NCI-H526 (cell line): ENCODE measurements around the gene ZNF526.
"Not testable (repeated sequence)": the region's sequence is repeated elsewhere in the genome, so short reads cannot be mapped to it uniquely, and the experiment has no call there.

Source experiments
- DNase-seq, 2 experiments: peaks; one replicate each; lab custom pipeline; 2025; lab: John Stamatoyannopoulos, UW

ZNF526 gene

DNA sequence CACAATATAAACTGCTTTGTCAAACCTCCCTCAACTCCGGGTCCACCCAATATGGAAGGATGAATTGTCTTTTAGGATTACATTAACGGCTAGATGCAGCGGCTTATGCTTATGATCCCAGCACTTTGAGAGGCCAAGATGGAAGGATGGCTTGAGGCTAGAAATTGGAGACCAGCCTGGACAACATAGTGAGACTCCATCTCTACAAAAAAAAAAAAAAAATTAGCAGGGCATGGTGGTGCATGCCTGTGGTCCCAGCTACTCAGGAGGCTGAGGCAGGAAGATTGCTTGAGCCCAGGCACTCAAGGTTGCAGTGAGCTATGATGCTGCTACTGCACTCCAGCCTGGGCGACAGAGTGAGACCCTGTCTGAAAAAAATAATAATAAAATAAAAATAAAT, 46.0 kb downstream of the ZNF526 start:
- not testable (repeated sequence) for DNase-seq

DNA sequence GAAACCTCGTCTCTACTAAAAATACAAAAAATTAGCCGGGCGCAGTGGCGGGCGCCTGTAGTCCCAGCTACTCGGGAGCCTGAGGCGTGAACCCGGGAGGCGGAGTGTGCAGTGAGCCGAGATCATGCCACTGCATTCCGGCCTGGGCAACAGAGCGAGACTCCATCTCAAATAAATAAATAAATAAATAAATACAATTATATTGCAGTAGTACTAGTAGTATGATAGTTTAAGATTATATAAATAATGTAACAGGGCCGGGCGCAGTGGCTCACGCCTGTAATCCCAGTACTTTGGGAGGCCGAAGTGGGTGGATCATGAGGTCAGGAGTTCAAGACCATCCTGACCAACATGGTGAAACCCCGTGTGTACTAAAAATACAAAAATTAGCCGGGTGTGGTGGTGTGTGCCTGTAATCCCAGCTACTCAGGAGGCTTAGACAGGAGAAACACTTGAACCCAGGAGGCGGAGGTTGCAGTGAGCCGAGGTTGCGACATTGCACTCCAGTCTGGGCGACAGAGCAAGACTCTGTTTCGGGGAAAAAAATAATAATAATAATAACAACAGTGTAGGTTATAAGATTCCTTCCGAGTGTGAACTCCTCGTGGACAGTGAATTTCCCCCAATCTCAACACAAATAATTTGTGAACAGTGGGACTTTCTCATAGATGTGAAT, 47.0 kb downstream of the ZNF526 start:
- DNase-seq = not testable (repeated sequence)

DNA sequence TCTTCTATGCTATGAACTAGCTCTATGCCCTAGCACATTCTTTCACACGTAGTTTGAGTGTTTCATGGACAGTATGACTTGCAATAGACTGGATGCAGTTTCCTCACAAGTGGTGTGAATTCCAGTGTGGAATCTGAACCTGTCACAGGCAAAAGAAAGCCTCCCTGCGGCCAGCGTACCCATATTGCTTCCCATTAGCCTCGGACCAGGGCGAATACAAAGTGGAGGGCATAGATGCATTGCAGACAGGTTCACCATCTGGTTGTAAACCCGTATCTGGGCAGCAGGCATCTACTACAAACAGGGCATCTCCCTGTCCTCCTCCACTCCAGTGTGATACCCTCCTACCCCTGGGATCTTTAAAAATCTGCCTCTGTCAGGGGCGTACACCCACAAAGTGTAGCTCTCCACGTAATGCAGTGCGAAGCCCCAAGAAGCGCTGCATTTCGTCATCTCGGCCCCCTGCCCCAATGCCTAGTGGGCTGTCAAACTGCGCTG, 47.6 kb downstream of the ZNF526 start:
- DNase-seq = peak in 1 of 2 experiments; percentile 54

DNA sequence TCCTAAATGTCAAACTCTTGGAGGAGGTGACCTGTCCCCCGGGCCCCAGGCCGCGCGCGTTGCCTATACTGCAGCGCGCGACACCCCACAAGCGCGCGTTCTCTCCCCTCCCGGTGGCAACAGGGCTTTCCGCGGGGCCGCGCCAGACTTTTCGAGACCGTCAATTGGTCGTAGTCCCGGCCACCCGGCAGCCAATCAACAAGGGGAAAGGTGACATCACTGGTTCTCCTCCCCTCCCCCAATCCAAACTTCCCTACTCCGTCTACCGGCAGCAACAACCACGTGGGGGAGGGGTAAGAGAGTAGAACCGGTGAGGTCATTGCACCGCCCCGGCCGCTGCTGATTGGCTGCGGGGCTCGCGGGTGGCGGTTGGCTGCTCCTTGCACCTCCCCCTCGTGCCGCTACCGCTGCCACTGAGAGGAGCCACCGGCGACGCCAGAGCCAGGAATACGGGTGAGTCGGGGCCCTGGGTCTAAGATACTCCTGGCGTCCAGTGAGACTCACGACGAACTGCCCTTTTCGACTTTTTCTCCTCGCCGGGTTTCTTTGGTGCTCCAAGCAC, 48.1 kb downstream of the ZNF526 start:
- peak; percentile 99 to 100 for DNase-seq

DNA sequence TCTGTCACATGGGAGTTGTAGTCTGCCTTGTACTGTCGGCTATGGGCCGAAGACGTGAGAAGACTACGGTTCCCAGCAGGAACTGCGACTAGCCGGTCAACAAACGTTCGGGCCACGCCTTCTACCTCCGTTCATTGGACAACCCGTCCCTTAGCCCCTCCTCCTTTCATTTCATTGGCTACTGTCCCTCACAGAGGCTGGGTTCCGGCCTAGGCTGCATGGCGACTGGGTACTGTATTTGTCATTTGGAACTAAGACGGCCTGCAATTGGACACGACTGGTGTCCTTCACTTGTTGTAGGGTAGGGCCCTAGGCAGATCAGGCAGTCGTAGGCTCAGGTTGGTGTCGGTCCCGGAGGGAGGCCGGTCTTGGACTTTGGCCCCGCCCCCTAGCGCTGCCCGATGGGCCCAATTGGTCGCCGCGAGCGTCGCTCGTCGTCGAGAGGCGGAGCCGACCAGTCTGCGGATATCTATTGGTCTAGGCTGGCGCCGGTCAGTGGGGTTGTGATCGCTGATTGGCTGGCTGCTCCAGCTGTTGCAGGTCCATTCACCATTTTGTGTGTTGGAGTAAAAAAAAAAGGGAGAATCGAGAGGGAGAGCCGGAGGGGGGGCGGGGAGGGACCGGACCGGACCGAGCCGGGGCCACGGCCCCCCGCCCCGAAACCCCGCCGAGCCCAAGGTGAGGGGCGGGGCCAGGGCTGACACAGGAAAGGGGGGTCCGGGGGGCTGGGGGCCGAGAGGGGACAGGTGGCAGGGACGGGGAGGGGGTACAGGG, 48.8 kb downstream of the ZNF526 start, which contains the start of gene CIC:
CIC (plus strand) TSS at position 549 of the 774 bp plus-strand sequence. CDS start 2,532 bp downstream, outside the sequence.
- DNase-seq = peak; percentile 100

DNA sequence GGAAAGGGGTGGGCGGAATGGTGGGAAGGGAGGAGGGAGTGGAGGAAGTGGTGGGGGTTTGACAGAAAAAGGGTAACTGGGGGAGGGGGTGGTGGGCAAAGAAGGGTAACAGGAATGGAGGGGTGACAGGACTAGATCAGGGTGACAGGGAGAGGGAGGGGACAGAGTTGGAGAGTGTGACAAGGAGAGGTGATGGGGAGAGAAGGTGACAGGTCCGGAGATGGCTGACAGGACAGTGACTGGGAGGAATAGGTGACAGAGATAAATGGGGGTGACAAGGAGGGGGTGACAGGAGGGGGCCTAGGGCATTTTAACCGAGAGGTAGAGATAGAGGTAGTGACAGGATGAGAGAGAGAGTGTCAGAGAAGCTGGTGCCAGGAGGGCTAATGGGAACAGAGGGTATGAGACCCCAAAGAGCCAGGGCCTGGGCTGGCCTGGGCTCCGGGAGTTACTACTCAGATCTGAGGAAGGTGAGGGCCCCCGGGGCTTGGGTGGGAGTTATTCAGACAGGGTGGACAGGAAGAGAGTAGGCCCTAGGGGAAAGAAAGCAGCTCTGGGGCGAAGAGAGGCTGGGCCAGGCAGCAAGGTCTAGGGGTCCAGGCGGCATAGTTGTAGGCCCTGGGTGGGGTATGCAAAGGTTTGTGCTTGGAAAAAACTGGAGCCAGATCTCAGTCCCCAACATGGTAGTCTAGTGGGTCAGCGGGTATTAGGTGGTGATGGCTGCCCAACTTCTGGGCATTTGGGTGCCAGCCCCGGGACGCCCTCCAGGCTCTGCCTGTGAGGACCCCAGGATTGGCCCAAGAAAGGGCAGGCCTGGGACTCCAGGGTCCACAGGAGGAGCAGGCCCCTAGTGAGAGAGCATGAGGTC, 49.6 kb downstream of the ZNF526 start:
- DNase-seq = no peak

DNA sequence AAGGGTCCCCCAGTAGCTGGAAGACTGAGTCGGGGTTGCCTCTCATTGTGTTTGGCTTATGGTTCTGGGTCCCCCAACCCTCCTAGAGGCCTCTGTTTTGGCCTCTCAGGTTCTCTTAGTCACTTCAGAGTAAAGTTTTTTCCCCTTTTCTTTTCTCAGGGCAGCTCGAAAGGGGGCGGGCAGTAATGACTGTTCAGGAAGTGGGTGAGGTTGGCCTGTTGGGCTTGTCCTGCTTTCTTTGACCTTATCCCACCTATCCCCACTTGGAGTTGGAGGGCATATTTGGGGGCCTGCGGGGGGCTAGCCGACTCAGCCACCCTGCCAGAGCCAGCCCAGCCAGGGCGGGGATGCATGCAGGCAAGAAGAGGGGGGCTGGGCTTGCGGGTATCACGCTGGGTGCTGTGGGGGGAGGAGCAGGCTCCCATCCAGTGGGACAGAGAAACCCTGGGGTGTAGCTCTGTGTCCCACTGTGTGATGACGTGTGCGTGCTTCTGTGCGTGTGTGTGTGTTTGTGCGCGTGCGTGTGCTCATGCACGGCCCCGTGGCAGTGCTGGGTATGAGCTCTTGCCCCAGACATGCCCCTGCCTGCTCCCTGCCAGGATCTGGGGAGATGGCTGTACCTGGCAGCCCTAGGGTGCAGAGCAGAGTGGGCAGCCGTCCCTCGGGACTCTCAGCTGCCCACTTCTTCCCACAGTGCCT, 50.4 kb downstream of the ZNF526 start:
- peak in 1 of 2 experiments; percentile 61 for DNase-seq

DNA sequence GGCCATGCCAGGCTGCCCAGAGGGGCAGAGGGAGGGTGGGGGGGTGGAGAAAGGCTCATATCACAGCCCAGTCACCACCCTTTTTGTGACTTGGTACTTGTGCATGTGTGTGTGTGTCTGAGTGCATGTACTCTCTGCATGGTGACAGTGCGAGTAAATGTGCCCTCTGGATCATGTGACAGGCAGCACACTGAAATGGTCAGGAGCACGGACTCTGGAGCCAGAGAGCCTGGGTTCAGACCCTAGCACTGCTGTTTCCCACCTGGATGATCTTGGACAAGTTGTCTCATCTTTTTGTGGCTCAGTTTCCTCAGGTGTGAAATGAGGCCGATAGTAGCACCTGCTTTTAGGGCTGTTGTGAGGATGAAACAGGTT, 50.9 kb downstream of the ZNF526 start:
- DNase-seq = no peak

DNA sequence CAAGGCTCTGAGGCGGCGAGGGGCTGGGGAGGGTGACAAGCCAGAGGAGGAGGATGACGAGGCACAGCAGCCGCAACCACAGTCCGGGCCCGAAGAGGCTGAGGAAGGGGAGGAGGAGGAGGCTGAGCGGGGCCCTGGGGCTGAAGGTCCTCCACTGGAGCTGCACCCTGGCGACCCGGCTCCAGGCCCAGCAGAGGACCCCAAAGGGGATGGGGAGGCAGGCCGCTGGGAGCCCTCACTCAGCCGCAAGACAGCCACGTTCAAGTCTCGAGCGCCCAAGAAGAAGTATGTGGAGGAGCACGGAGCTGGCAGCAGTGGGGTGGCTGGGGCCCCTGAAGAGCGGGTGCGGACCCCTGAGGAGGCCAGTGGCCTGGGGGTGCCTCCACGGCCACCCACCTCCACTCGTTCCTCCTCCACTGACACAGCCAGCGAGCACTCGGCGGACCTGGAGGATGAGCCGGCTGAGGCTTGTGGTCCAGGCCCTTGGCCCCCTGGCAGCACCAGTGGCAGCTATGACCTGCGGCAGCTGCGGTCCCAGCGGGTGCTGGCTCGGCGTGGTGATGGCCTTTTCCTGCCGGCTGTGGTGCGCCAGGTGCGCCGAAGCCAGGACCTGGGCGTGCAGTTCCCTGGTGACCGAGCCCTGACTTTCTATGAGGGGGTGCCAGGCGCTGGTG, 51.9 kb downstream of the ZNF526 start:
- no peak for DNase-seq

DNA sequence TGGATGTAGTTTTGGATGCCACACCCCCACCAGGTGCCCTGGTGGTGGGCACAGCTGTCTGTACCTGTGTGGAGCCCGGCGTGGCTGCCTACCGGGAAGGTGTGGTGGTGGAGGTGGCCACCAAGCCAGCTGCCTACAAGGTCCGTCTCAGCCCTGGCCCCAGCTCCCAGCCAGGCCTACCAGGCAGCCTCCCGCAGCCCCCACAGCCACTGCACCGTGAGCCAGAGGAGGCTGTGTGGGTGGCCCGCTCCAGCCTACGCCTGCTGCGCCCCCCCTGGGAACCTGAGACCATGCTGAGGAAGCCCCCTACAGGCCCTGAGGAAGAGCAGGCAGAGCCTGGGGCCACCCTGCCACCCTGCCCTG, 52.4 kb downstream of the ZNF526 start:
- no peak for DNase-seq

DNA sequence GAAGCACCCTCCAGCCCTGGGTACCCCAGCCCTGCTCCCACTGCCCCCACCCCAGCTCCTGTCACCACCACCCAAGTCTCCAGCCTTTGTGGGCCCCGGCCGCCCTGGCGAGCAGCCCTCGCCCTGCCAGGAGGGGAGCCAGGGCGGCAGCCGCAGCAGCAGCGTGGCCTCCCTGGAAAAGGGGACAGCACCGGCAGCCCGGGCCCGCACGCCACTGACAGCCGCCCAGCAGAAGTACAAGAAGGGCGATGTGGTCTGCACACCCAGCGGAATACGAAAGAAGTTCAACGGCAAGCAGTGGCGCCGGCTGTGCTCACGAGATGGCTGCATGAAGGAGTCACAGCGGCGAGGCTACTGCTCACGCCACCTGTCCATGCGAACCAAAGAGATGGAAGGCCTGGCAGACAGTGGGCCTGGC, 52.9 kb downstream of the ZNF526 start:
- no peak for DNase-seq

DNA sequence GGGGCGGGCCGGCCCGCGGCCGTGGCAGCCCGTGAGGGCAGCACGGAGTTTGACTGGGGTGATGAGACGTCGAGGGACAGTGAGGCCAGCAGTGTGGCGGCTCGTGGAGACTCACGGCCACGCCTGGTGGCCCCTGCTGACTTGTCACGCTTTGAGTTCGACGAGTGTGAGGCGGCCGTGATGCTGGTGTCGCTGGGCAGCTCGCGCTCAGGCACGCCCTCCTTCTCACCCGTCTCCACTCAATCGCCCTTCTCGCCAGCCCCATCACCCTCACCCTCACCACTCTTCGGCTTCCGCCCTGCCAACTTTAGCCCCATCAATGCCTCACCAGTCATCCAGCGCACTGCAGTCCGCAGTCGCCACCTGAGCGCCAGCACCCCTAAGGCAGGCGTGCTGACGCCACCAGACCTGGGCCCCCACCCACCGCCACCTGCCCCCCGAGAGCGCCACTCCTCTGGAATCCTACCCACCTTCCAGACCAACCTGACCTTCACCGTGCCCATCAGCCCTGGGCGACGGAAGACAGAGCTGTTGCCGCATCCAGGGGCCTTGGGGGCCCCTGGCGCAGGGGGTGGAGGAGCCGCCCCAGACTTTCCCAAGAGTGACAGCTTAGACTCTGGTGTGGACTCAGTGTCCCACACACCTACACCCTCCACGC, 53.4 kb downstream of the ZNF526 start:
- no peak for DNase-seq

DNA sequence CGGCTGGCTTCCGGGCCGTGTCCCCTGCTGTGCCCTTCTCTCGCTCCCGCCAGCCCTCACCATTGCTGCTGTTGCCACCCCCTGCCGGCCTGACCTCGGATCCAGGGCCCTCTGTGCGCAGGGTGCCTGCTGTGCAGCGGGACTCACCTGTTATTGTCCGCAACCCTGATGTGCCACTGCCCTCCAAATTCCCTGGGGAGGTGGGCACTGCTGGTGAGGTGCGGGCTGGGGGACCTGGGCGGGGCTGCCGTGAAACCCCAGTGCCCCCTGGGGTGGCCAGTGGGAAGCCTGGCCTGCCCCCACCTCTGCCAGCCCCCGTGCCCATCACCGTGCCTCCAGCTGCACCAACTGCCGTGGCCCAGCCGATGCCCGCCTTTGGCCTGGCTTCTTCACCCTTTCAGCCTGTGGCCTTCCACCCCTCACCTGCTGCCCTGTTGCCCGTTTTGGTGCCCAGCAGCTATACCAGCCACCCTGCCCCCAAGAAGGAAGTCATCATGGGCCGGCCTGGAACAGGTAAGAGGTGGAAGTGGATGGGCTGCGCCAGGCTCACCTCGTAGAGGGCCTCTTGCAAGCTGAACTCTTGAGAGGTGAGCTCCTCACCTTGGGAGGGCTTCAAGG, 54.1 kb downstream of the ZNF526 start:
- no peak for DNase-seq

DNA sequence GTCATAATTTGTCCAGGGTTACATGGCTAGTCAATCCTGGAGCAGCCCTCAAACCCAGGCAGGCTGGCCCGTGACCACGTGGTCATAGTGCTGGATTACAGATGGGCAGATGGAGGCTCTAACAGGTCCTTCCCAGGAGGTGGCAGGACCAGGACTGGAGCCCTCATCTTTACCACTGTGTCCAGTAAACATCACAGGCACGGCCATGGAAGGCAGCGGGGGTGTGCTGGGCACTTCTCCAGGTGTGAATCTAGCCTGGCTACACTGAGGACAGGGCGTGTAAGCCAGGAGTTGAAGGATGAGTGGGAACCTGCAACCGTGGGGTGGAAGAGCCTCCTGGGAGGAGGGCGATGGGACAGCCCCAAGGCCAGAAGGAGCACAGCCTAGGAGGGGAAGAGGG, 55.0 kb downstream of the ZNF526 start:
- no peak for DNase-seq

DNA sequence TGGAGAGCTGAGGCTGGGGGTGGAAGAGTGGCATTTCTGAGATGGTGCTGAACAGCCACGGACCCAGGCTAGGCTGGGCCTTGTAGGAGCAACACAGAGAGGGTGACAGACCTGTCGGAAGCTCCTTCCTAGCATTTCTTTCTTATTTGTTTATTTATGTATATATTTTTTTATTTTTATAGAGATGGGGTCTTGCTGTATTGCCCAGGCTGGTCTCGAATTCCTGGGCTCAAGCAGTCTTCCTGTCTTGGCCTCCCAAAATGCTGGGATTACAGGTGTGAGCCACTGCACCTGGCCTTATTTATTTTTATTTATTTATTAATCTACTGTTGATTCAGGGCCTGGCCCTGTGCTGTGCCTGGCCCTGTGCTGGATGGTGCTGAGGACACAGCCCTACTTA, 55.4 kb downstream of the ZNF526 start:
- DNase-seq = no peak

DNA sequence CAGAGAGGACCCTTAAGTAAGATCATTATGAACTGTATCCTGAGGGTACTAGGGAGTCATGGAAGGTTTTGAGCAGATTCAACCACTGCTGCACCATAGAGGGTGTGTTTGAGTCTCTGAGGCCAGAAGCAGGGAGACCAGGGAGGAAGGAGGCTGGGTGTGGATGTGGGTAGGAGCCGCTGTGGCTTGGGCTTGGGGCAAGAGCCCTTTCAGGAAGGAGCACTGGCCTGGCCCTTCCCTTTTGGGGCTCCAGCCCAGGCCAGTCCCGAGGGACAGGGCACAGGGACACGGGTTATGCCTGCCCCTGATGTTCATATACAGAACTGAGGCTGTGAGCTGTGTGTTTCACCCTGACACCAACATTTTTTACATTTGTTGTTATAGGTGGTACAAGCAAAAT, 56.2 kb downstream of the ZNF526 start:
- DNase-seq = no peak

DNA sequence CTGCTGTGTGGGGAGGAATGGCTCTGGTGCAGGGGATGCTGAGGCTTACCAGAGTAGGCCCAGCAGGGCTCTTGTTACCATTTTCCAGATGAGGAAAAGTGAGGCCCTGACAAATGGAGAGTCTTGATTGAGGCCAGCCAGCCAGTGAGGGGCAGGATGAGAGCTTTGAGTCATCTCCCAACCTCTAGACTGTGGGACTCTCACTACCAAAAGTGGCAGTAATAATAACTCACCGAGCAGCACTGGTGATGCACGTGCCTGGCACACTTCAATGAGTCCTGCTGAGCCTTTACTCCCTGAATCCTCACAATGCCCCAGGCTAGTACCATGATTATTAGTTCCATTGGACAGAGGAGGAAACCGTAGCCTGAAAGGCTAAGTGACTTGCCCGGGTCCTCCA, 56.7 kb downstream of the ZNF526 start:
- no peak for DNase-seq
